Activated T-cell treated with anti-CD3 and anti-CD28 coated beads, Interleukin-2, amount 50 U/mL, for 4 hours (primary cell): ENCODE measurements around the gene SMPDL3B. TPM values are rescaled to one million over a fixed set of nuclear protein-coding genes. Genes with fewer than 3 reads are reported as not detected.
A peak's percentile ranks its signal among the peaks of the same experiment; 100 is the strongest.

Experiments
- ATAC-seq, 2 donors: fragments of 200-7000 bp; cut with Tn5 transposase; one replicate each; pipeline ENCODE4 v1.10.0; 2021
- DNase-seq: peaks from one replicate; pipeline ENCODE4 v3.0.0-alpha.2; 2020
- H3K27me3 Mint-ChIP-seq: one replicate; pipeline ENCODE4 v1.8.0; 2021; ENCODE audit warnings: low read depth, mixed read lengths
- H3K36me3 Mint-ChIP-seq: one replicate; pipeline ENCODE4 v1.8.0; 2022; ENCODE audit warnings: mixed read lengths; ENCODE audit not compliant: insufficient read depth
- H3K4me1 Mint-ChIP-seq: one replicate; pipeline ENCODE4 v1.8.0; 2021; ENCODE audit warnings: low read depth, mixed read lengths
- H3K4me3 Mint-ChIP-seq: one replicate; pipeline ENCODE4 v1.8.0; 2021; ENCODE audit warnings: mild to moderate bottlenecking, moderate library complexity, mixed read lengths
- H3K9me3 Mint-ChIP-seq: one replicate; pipeline ENCODE4 v1.8.0; 2021; ENCODE audit warnings: mixed read lengths
- total RNA-seq, 3 donors: library from RNA; stranded (reverse); gene quantifications; one replicate each; pipeline ENCODE4 v1.2.1, GENCODE V29; 2021

The SMPDL3B gene
- under 1 TPM; 0.16 to 0.43 (median 0.22) TPM for total RNA-seq

DNA sequence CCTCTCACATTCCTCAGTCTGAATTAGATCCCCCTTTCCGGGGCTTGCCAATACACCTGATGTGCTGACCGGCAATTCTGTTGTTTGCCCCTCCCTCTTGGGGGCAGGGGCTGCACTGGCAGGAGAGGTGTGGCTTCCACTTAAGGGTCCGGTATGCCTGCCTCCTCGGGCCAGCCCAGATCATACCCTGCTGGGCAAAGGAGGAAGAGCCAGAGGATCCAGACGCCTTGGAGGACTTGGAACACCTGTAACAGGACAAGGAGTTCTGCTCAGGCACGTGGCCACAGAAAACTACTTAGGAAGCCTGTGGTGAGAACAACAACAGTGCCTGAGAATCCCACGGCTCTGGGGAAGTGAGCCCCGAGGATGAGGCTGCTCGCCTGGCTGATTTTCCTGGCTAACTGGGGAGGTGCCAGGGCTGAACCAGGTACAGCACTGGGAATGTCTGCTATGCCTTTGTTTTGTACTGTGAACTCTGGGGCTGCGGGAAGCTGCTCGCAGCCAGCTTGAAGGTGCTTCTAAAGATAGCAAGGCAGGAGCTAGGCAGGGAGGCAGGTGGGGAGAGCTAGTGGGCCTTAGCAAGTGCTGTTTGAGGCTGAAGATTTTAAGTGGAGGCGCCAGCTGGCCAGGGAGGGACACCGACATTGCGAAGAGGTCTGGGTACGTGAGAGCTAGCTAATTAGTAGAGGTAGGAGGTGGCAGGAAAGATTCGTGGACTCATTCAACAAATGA lies at the start of gene SMPDL3B:
TSS of gene SMPDL3B (plus strand) at position 183 of the 732 bp plus-strand sequence. CDS start at position 367, 184 bp downstream.
- H3K27me3 Mint-ChIP-seq: peaks cover 15% of the 10 kb centered on the region
- no peak for DNase-seq
- no peaks in the 10 kb centered on the region for H3K9me3 Mint-ChIP-seq
- H3K4me3 Mint-ChIP-seq: peak within 1 kb of the TSS; percentile 65
- H3K36me3 Mint-ChIP-seq: no peaks in the 10 kb centered on the region
- peak; percentile 50 to 63 for ATAC-seq
- H3K4me1 Mint-ChIP-seq: peaks cover 11% of the 10 kb centered on the region

GRCh38 chr1:27885114-27885528 lies 49.7 kb upstream of the SMPDL3B start:
- DNase-seq (no peak), ATAC-seq (no peak)
- Mint-ChIP-seq H3K36me3 (peaks cover 40% of the 10 kb centered on the region), H3K9me3 (no peaks in the 10 kb centered on the region), H3K4me3 (no peak overlapping the region), H3K27me3 (no peaks in the 10 kb centered on the region), H3K4me1 (peaks cover 70% of the 10 kb centered on the region)

DNA sequence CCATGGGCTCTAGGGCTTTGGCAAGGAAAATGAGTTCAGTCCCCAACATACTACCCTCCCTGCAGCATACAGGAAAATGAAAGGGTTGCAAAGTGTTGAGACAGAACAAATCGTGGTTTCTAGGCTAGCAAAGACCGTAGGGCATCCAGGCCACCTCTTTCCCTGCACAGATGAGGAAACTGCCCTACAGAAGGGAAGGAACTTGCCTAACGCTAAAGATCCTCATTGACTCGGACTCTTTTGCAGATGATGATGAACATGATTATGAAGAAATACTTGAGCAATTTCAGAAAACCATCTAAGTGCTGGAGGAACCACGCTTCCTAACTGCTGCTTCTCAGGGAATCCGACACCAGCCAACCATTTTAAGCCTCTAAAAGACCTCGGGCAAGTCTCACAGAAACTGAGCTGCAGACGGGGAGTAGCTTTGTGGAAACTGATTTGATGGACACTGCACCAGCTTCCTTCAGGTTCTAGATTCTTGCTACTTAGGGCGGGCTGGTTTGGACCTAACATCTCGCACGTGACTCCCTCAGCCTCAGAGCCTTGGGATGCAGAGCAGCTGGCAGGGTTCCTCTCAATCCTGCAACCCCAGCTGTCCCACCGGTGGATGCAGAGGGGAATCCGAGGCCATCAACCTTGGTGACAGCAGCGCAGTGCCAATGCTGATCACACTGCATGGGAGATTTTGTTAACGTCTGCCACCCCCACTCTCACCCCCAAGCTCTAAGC lies 49.0 kb upstream of the SMPDL3B start:
- Mint-ChIP-seq H3K27me3 (no peaks in the 10 kb centered on the region), H3K4me3 (no peak overlapping the region), H3K9me3 (no peaks in the 10 kb centered on the region), H3K36me3 (peaks cover 44% of the 10 kb centered on the region), H3K4me1 (peaks cover 76% of the 10 kb centered on the region)
- DNase-seq (no peak), ATAC-seq (no peak)

- Mint-ChIP-seq H3K27me3 (no peaks in the 10 kb centered on the region), H3K36me3 (peaks cover 48% of the 10 kb centered on the region), H3K4me3 (peak overlapping the region; percentile 42), H3K4me1 (peaks cover 82% of the 10 kb centered on the region), H3K9me3 (no peaks in the 10 kb centered on the region)
- no peak for DNase-seq
- peak; percentile 13 to 68 for ATAC-seq
Measured at GRCh38 chr1:27886353-27886679, 48.5 kb upstream of the SMPDL3B start.

DNA sequence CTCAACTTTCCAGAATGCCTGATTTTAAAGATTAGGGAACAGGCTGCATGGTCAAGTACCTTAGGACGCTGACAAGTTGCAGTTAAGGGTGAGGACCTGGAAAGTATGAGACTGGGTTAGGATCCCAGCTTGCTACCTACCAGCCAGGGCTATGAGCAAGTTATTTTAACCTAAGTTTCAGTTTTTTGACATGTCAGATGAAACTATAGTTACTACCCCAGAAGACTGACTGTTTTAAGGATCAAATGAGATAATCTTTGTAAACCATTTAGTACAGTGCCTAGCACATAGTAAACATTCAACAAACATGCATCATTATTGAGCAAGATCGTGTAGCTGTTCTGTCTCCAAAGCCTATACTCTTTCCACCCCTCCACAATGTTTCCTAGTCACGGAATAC lies 48.1 kb upstream of the SMPDL3B start:
- no peaks in the 10 kb centered on the region for H3K9me3 Mint-ChIP-seq
- DNase-seq (no peak), ATAC-seq (peak; percentile 31 to 68)
- no peaks in the 10 kb centered on the region for H3K27me3 Mint-ChIP-seq
- peaks cover 52% of the 10 kb centered on the region for H3K36me3 Mint-ChIP-seq
- peaks cover 86% of the 10 kb centered on the region for H3K4me1 Mint-ChIP-seq
- peak overlapping the region; percentile 42 for H3K4me3 Mint-ChIP-seq

GRCh38 chr1:27887215-27888021 lies 47.4 kb upstream of the SMPDL3B start:
- peak; percentile 36 for ATAC-seq
- Mint-ChIP-seq H3K4me1 (peaks cover 90% of the 10 kb centered on the region), H3K4me3 (peak overlapping the region; percentile 59), H3K27me3 (no peaks in the 10 kb centered on the region), H3K36me3 (peaks cover 53% of the 10 kb centered on the region), H3K9me3 (no peaks in the 10 kb centered on the region)
- no peak for DNase-seq

DNA sequence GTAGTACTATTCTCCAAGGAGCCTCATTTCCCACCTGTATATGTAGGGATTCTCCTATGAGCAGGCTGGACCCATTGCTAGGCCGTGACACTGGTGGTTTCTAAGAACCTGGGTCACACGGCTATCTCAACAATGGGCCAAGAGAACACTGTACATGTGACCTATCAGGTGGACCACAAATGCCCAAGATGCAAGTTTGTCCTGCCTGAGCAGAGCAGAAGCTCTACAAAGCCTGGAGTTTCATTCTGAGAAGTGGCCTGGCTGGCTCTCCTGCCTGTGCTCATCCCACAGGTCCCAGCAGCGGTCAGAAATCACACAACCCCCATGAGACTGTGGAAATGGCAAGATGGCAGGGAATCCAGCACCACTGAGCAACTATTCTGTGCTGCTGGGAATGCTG lies 45.3 kb upstream of the SMPDL3B start:
- Mint-ChIP-seq H3K4me1 (peaks cover 76% of the 10 kb centered on the region), H3K9me3 (no peaks in the 10 kb centered on the region), H3K27me3 (no peaks in the 10 kb centered on the region), H3K36me3 (peaks cover 50% of the 10 kb centered on the region), H3K4me3 (no peak overlapping the region)
- no peak for DNase-seq
- no peak for ATAC-seq

DNA sequence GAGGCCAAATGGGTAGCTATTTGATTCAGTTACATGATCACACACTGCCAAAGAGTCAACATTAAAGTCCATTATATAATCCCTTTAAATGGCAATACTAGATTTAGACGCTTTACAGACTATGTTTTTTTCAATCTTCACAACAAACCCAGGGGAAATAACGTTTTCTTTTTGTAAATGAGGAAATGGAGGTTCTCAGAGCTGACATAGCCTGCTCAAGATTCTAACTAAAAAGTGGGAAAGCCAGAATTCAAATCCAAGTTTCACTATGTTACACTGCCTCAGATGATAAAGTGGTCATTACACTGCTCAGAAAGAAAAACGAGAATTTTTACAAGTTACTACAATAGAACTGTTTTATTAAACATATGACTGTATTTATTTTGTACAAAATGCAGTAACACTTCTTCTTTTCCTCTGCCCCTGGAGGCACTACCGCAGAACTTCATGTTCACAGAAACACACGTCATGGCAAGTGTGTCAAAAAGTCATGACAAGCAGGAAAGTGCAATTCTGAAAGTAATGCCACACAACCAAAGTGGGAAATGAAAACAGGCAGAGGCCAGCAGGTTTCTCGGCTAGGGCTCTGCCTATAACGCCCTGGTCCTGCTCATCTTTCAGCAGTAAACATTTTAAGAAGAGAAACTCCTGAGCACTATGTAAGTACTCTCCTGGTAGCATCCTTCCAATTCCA lies 43.5 kb upstream of the SMPDL3B start:
- Mint-ChIP-seq H3K9me3 (no peaks in the 10 kb centered on the region), H3K4me1 (peaks cover 62% of the 10 kb centered on the region), H3K4me3 (peak overlapping the region; percentile 19), H3K27me3 (no peaks in the 10 kb centered on the region), H3K36me3 (peaks cover 47% of the 10 kb centered on the region)
- DNase-seq (no peak), ATAC-seq (peak; percentile 15 to 58)

GRCh38 chr1:27894521-27894920 lies 40.3 kb upstream of the SMPDL3B start:
- Mint-ChIP-seq H3K9me3 (no peaks in the 10 kb centered on the region), H3K36me3 (peaks cover 47% of the 10 kb centered on the region), H3K4me1 (peaks cover 34% of the 10 kb centered on the region), H3K4me3 (no peak overlapping the region), H3K27me3 (no peaks in the 10 kb centered on the region)
- no peak for ATAC-seq
- DNase-seq: no peak

DNA sequence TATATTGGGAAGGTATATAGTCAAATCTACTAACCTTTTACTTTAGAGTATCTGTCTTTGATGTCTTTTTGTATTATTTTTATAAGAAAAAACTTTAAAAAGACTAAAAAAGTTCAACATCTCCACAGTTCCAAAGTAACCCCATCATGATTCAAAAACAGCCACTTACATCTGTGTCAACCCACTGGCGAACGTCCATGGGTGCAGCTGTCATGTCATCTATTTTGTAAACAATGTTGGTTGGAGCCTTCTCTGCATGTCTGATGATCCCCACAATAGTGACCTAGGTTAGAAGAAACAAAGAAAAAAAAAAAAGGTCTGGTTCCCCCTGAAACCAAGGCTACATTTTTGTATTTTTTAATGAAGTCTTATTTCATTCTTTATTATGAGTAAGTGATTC lies 28.0 kb upstream of the SMPDL3B start:
- H3K4me3 Mint-ChIP-seq: no peak overlapping the region
- ATAC-seq (no peak), DNase-seq (no peak)
- no peaks in the 10 kb centered on the region for H3K27me3 Mint-ChIP-seq
- peaks cover 15% of the 10 kb centered on the region for H3K4me1 Mint-ChIP-seq
- no peaks in the 10 kb centered on the region for H3K9me3 Mint-ChIP-seq
- peaks cover 37% of the 10 kb centered on the region for H3K36me3 Mint-ChIP-seq

DNA sequence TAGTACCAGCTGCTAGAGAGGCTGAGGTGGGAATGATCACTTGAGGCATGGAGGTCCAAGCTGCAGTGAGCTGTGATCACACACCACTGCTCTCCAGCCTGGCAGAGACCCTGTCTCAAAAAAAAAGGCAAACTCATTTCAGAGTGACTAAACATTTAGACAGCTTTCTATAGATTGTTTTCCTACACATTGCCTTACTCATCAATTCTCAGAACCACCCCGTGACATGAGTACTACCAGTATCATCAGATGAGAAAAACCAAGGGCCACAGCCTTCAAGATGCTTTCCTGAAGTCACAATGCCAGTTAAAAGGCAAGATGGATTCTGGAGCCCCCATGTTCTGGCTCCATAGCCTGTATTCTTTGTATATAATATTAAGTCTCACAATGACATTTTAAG lies 22.4 kb upstream of the SMPDL3B start:
- Mint-ChIP-seq H3K9me3 (no peaks in the 10 kb centered on the region), H3K4me1 (peaks cover 21% of the 10 kb centered on the region), H3K4me3 (peak overlapping the region; percentile 66), H3K36me3 (peaks cover 24% of the 10 kb centered on the region), H3K27me3 (peaks cover under 1% of the 10 kb centered on the region)
- DNase-seq (no peak), ATAC-seq (peak; percentile 19 to 29)

DNA sequence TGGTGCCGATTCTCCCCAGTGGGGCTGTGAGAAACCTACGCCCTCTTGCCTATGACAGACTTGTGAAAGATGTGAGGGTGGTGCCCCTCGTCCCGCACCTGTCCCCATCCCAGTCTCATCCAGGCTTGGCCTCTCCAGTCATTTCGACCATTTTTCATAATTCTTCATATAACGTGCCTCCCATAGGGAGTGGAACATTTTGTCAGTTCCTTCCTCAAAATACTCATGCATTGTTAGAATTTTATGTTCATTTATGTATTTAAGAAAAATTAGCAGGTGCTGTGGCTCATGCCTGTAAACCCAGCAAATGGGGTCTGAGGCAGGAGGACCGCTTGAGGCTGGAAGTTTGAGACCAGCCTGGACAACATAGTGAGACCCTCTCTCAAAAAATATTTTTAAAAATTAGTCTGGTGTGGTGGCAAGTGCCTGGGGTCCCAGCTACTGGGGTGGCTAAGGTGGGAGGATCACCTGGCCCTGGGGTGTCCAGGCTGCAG lies 19.7 kb upstream of the SMPDL3B start:
- H3K36me3 Mint-ChIP-seq: peaks cover 11% of the 10 kb centered on the region
- peak overlapping the region; percentile 100 for H3K4me3 Mint-ChIP-seq
- H3K9me3 Mint-ChIP-seq: no peaks in the 10 kb centered on the region
- H3K4me1 Mint-ChIP-seq: peaks cover 19% of the 10 kb centered on the region
- H3K27me3 Mint-ChIP-seq: peaks cover 3% of the 10 kb centered on the region
- ATAC-seq: no peak
- no peak for DNase-seq

DNA sequence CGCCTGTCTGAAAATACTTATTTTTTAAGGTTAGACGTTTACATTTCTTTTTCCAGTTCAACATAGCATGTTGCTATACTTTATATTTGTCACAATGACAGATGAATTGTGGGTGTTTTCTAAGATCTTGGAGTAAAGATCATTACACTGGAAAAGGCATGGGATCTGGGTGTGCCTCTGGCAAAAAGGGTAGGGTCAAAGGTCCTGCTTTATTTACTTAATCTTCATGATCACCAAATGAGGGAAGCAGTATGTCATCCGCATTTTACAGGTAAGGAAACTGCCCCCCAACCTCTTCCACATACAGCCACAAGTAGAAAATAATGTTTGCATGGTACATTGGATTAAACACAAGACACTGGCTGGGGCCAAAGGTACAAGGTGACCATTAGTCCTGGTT lies 12.5 kb upstream of the SMPDL3B start:
- H3K4me3 Mint-ChIP-seq: no peak overlapping the region
- DNase-seq (no peak), ATAC-seq (no peak)
- no peaks in the 10 kb centered on the region for H3K36me3 Mint-ChIP-seq
- no peaks in the 10 kb centered on the region for H3K4me1 Mint-ChIP-seq
- peaks cover 3% of the 10 kb centered on the region for H3K27me3 Mint-ChIP-seq
- H3K9me3 Mint-ChIP-seq: no peaks in the 10 kb centered on the region
